A673 (cell line): Measurements from ENCODE around the gene TUBA3C.

ENCODE experiments used
- EZH2 ChIP-seq: fragments of 200-600 bp; sonication (generic); IDR thresholded peaks from 2 replicates; pipeline ENCODE4 v1.6.1; 2017; ENCODE audit warnings: borderline replicate concordance, low read depth, mild to moderate bottlenecking, mixed read lengths, antibody characterized with exemption, low read length; ENCODE audit not compliant: poor library complexity, severe bottlenecking
- TF ChIP-seq, protein P1 (sequence below): fragments of 300-800, 200-600 bp; sonication (generic); conservative IDR thresholded peaks from 2 replicates; pipeline ENCODE4 v1.5.1; 2017; ENCODE audit warnings: low read depth, mild to moderate bottlenecking, antibody characterized with exemption, low read length, moderate library complexity, mixed read lengths

DNA sequence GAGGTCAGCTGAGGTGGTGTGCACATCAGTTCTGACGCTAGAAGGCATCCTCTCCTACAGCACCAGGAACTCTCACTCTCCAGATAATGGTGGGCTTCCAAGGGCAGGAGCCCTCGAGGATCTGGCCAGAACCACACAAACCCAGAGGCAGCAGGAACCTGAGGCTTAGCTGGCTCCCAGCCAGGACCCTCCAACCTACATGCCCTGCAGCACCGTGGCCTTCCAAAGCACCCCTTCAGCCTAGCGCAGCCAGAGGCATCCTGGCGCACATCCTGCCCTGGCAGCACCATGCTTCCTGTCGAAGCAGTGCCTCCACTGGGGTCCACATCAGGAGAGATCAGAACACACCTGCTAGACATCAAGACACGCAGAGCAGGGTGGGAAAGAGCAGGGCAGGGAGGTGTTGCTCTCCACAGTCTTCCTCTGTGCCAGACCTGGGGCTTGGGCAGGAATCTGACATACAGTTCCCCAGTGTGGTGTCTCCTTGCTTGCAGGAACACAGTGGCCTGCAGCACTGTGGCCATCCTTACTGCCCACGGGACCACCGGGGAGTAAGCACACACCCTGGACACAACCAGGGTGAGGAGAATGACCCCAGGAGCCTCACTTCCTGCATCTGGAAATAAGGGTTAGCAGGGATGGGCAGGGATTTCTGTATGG lies 21.7 kb downstream of the TUBA3C start:
- TF ChIP-seq, protein P1, sequence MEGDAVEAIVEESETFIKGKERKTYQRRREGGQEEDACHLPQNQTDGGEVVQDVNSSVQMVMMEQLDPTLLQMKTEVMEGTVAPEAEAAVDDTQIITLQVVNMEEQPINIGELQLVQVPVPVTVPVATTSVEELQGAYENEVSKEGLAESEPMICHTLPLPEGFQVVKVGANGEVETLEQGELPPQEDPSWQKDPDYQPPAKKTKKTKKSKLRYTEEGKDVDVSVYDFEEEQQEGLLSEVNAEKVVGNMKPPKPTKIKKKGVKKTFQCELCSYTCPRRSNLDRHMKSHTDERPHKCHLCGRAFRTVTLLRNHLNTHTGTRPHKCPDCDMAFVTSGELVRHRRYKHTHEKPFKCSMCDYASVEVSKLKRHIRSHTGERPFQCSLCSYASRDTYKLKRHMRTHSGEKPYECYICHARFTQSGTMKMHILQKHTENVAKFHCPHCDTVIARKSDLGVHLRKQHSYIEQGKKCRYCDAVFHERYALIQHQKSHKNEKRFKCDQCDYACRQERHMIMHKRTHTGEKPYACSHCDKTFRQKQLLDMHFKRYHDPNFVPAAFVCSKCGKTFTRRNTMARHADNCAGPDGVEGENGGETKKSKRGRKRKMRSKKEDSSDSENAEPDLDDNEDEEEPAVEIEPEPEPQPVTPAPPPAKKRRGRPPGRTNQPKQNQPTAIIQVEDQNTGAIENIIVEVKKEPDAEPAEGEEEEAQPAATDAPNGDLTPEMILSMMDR = no peak
- TF ChIP-seq EZH2 = no peak
